HG02938 (cell line): ENCODE data around the gene NPM3.
"Not testable (repeated sequence)": the region's sequence is repeated elsewhere in the genome, so short reads cannot be mapped to it uniquely, and the experiment has no call there.

Experiments
- ATAC-seq: cut with Tn5 transposase; IDR thresholded peaks from one replicate; pipeline ENCODE4 v1.9.1; 2021; ENCODE audit warnings: mild to moderate bottlenecking, moderate library complexity; ENCODE audit not compliant: unreplicated experiment

Gene NPM3

DNA sequence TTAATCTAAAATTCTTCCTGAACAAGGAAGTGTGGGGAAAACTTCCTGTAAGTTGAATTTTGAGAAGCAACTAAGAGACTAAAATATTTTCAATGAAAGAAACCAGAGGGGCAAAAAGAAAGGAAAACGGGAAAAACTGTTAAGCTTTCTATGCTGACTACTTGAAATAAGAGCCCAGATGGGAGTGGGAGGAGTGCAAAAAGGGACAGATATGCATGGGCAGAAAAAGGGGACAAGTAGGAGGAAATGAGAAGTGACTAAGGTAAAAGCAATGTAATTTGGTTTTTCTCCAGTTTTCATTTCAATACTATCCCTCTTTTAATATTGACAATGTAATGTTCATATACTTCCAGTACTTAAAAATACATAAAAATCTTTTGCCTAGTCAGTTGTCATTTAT is 23.9 kb upstream of the NPM3 start:
- ATAC-seq: no peak

- no peak for ATAC-seq
Measured at GRCh38 chr10:101803511-101803910, 20.3 kb upstream of the NPM3 start.

GRCh38 chr10:101797403-101798059 is 14.3 kb upstream of the NPM3 start:
- no peak for ATAC-seq

DNA sequence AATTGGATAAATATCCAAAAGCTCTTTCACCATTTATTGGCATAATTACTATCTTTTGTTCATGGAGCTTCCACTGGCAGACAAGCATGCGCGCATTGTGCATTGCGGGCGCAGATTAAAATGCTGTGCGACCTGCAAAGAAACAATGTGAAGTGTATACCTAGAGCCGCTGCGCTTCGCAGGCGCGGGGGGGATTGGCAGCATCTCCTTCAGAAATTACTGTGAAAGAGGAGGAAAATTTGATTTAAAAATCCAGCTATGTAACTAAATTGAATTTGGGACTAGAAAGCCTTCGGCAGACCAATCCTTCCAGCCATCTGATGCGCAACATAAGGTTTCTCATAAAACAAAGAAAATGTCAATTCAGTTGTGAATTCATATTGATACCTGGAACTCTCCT is 10.3 kb upstream of the NPM3 start:
- ATAC-seq: no peak

- ATAC-seq: no peak
Measured at GRCh38 chr10:101789686-101790085, 6.4 kb upstream of the NPM3 start.

DNA sequence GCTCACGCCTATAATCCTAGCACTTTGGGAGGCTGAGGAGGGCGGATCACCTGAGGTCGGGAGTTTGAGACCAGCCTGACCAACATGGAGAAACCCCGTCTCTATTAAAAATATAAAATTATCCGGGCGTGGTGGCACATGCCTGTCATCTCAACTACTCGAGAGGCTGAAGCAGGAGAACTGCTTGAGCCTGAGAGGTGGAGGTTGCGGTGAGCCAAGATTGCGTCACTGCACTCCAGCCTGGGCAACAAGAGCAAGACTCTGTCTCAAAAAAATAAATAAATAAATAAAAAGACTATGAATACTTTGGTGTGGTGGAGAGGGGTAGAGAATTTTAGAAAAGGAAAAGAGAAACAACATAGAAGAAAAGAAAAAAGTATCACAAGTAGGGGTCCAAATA is 6.0 kb upstream of the NPM3 start:
- not testable (repeated sequence) for ATAC-seq

DNA sequence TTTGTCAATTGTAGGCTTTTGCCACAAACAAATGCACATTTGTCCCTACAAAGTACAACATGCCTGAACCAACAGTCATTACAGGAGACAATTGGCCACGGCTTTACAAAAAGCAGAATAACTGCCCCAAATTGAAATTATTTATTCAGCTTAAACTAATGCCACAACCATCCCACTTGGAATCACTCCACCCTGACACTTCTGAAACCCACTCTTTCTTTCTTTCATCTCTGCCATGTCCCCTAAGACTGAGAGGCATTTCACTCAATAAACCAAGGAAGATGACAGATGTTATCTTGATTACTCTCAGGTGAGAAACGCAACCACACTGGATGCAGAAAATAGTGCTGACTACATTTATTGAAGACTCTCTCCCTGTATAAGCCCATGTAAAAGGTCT is 2.6 kb upstream of the NPM3 start:
- no peak for ATAC-seq

- ATAC-seq: no peak
Measured at GRCh38 chr10:101784558-101784957, 1.3 kb upstream of the NPM3 start.

GRCh38 chr10:101783736-101784118 is 481 bp upstream of the NPM3 start:
- ATAC-seq: no peak

DNA sequence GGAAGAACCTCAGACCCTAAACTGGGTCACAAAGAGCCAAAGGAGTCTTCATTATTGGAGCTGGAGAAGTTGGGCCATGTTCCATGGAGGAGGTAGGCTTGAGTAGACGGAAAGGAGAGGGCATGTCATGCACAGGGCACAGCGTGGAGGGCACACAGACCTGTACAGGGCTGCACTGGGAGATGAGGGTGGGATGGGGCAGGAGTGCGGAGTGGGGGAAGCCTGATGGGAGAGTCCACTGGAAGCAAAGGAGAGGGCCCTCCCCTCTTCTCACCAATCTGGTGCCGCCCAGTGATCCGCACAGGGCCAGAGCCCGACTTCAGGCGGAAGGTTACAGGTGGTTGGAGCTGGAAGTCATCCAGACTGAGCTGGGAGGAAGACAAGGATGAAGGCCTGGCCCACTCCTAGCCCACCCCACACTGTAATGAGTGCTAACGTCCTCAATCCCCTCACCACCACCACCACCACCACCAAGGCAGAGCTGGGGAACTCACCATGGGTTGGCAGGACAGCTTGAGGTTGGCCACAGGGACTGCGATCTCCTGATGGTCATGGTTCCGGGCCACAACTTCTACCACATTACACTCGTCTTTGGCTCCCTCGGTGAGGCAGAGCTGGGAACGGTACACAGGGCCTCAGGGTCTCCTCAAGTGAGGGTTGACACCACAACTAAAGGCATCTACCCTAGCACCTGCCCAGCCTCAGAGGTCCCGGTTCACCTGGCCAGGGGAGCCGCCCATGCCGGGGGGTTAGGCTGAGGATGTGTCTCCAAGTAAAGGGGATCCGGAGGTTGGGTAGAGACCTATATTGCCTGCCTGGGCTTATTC is 1.0 kb downstream of the NPM3 start:
- ATAC-seq: no peak

GRCh38 chr10:101781655-101781983 is 1.6 kb downstream of the NPM3 start:
- no peak for ATAC-seq

DNA sequence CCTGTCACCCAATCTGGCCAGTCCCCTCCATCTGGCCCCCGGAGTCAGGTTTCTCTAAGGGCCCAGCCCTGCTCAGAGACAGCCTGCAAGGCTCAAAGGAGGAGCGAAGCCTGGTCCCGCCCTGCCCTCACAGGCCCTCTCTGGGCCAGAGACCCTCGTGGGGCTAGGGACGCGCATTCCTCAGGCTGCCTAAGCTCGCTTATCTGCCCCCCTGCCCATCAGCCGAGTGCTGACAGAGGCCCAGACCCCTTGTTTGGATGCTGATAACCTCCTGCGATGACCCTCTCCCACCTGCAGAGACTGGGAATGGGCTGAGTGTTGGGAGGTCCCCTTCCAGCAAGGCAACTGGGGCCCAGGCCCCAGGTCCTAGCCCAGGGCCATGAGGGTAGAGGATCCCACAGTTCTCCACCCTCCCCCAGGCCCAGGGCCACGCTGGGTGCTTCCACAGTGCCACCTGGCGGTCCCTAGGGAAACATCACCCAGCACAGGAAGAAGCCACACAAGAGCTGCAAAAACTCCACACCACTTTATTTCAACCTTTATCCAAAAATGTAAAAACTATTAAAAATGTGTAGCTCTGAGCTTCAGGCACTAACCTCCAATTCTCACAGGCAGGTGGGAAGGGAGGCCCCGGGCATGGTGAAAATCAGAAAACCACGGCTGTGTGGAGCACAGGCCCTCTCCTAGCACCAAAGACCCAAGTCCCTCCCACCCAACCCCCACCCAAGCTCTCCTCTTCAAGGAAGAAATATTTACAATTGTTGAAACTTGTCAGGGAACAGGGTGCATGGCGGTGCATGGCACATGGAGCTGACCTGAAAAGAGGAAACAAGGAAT is 2.2 kb downstream of the NPM3 start:
- no peak for ATAC-seq

DNA sequence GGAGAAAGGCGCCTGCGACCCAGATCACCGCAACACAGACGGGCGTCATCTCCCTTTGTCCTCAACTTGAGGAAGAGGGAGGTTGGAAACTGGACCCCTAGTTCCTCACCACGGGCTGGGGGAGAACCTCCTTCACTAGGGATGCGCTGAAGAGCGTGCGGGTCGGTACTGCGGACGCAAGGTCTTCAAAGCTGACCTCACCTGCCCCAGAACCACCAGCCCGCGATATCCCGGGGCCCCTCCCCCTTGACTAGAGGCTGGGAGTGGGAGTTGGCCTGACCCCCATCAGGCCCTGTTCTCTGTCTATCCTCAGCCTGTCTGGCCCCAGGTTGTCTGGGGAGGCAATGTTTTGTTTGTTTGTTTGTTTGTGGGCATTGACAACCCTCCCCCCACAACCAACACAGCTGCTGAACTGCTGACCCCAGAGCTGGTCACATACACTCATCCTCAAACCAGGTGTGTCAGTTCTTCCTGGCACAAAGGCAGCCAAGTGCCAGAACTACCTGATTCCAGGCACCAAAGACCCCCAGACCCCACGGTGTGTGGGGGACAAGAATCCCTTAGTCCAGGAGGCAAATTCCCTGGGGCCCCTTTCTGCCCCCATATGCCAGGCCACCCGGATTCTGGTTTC is 2.9 kb downstream of the NPM3 start:
- ATAC-seq: no peak

- ATAC-seq: peak; percentile 54
Measured at GRCh38 chr10:101779544-101780186, 3.6 kb downstream of the NPM3 start.

DNA sequence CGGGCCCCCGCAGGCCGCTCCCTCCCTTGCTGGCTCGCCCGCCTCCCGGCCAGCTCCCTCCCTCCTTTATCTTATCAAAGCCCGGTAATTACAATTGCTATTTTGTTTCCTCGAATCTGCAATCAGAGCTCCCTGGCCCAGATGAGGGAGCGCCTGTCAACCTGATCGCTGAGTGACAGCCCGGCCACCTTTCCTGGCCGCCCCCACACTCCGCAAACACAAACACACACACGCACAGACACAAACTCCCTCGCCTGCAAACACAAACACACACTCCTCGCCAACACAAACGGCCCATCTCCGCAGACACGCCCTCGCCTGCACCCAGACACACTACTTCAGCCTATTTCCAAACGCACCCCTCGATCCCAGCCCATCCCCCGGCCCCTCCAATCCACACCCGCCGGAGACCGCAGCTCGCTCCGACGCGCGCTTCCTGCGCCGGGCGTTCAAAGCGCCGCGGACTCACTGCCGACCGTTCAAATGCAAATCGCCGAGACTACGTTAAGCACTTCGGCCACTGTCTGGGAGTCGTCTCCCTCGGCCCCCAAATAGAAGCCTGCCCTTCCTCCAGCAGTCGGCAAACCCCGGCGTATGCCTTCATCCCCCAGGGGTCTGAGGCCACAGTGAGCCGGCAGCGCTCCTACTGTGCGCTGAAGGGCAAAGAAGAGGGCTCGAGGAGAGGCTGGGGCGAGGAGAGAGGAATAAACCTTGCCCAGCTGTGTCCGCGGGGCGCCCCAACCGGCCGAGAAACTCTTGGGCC is 4.3 kb downstream of the NPM3 start:
- no peak for ATAC-seq

DNA sequence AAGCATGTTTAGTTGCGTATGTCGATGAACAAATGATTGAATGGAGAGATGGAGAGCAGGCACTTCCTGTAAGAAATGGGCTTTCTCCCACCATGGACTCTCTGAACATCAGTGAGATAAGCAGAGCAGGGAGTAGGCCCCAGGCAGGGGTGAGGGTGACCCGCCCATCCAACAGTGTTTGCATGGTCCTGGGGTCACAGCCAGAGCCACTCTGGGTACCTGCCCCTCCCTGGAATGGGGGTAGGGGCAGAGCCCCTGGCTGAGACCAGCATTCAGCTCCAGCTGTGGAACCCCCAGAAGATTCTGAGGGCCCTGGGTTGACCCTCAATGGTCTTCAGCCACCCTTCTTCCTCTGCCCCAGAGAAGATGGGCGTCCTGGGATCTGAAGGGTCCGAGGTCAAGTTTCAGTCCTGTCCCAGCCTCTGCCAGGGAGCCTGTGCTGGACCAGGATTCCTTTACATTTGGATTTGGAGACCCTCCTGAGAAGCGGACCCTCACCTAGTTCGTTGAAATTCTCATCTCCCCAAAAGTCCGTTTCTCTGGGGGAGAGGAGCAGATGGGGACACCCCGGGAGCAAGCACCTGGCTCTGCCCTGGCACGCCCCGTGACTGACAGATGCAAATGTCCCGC is 5.0 kb downstream of the NPM3 start:
- ATAC-seq: no peak

- no peak for ATAC-seq
Measured at GRCh38 chr10:101777619-101778145, 5.6 kb downstream of the NPM3 start.

- ATAC-seq: no peak
Measured at GRCh38 chr10:101776161-101776817, 7.0 kb downstream of the NPM3 start.
